ENCODE data around the gene SH3RF3. TPM values are rescaled to one million over a fixed set of nuclear protein-coding genes. Genes with fewer than 3 reads are reported as not detected.

SH3RF3 gene
- polyA plus RNA-seq, 1 donor (not counting 4 experiments of a cell fraction or from before 2014, with no cell fraction given), result 0.08 TPM

DNA sequence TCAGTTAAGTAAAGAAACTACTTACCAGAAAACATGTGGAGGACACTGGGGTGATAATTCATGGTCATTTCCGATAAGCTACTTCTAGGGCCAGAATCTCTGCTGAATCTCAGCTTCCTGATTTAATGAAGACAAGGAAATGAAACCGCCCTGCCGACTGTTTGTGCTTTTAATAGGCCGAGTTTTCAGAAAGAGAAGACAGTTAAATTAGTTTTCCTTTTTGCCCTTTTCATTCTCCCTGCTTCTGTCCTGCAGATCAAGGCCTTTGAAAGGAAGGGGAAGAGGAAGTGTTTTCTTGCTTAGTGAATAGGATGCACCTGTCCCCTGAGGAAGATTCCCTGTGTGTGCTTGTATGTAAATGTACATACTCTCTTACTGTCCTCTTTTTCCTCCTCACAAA is 126.6 kb downstream of the SH3RF3 start:
- no peak for DNase-seq (ENCODE audit: low read depth, low spot score)
- no peaks in the 10 kb centered on the region for H4K20me1 ChIP-seq (ENCODE audit: control insufficient read depth, extremely low read depth, insufficient read depth, low read length)

DNA sequence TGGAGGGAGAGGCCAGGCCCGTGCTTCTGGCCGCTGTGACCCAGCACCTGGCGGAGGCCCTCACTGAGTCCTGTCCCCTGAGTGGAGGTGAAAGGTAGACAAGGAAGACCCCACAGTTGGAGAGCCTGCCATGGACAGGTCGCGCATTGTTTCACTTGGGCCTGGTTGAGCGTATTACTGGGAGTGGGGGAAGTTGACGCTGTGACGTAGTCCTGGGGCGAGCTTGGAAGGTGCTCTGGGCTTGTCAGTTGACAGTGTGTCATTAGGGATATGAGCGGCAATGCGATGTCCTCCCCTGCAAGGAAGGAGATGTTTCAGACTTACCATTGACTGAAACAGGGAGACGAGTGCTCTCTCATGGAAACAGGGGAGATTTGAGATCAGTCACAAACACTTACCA is 127.1 kb downstream of the SH3RF3 start:
- Histone ChIP-seq H3K9me3 (ENCODE audit: control insufficient read depth, low read depth, low read length) (no peaks in the 10 kb centered on the region), H3K27ac (ENCODE audit: control insufficient read depth, insufficient read depth, low read length) (no peak overlapping the region), H3K4me3 (ENCODE audit: control insufficient read depth in 2 of 3, extremely low read depth in 1 of 3, insufficient read depth in 2 of 3, low read depth in 1 of 3, low read length in 3 of 3) (no peak overlapping the region), H2AFZ (ENCODE audit: control insufficient read depth, low read length) (no peak overlapping the region), H3K27me3 (ENCODE audit: control insufficient read depth, extremely low read depth, insufficient read depth, low read length) (peaks cover 13% of the 10 kb centered on the region), H3K9me1 (ENCODE audit: control insufficient read depth, extremely low read depth, insufficient read depth, low read length) (no peaks in the 10 kb centered on the region), H3K4me2 (ENCODE audit: control insufficient read depth, extremely low read depth, insufficient read depth, low read depth, low read length) (no peak overlapping the region), H3K9ac (ENCODE audit: control insufficient read depth, extremely low read depth, insufficient read depth, low read length) (no peak overlapping the region), H4K20me1 (ENCODE audit: control insufficient read depth, extremely low read depth, insufficient read depth, low read length) (no peaks in the 10 kb centered on the region), H3K4me1 (ENCODE audit: control insufficient read depth, extremely low read depth, insufficient read depth, low read length) (no peaks in the 10 kb centered on the region), H3K79me2 (ENCODE audit: control insufficient read depth, insufficient read depth, low read length) (no peaks in the 10 kb centered on the region), H3K36me3 (ENCODE audit: control insufficient read depth in 2 of 2, extremely low read depth in 1 of 2, insufficient read depth in 2 of 2, low read length in 2 of 2) (no peaks in the 10 kb centered on the region)
- FAIRE-seq (no peak), DNase-seq (ENCODE audit: low read depth, low spot score) (no peak)
- no peak for TF ChIP-seq EZH2 (IDR thresholded peaks at IDR 0.05; ENCODE audit: low read length)
- TF ChIP-seq, protein P1, sequence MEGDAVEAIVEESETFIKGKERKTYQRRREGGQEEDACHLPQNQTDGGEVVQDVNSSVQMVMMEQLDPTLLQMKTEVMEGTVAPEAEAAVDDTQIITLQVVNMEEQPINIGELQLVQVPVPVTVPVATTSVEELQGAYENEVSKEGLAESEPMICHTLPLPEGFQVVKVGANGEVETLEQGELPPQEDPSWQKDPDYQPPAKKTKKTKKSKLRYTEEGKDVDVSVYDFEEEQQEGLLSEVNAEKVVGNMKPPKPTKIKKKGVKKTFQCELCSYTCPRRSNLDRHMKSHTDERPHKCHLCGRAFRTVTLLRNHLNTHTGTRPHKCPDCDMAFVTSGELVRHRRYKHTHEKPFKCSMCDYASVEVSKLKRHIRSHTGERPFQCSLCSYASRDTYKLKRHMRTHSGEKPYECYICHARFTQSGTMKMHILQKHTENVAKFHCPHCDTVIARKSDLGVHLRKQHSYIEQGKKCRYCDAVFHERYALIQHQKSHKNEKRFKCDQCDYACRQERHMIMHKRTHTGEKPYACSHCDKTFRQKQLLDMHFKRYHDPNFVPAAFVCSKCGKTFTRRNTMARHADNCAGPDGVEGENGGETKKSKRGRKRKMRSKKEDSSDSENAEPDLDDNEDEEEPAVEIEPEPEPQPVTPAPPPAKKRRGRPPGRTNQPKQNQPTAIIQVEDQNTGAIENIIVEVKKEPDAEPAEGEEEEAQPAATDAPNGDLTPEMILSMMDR (optimal IDR thresholded peaks at IDR 0.05 in 1 of 3, IDR thresholded peaks at IDR 0.05 in 1 of 3, conservative IDR thresholded peaks at IDR 0.05 in 1 of 3; ENCODE audit: extremely low read depth in 1 of 3, insufficient read depth in 2 of 3, low read length in 3 of 3), result no peak
- dilution Hi-C loops (cut with MboI; ENCODE audit: extremely low pct_ligation_motif_present, low sequenced_read_pairs), result no loop called here

More for the DNA sequence above, 126.6 kb downstream of the SH3RF3 start:
- no peak for TF ChIP-seq EZH2 (IDR thresholded peaks at IDR 0.05; ENCODE audit: low read length)
- TF ChIP-seq, protein P1 (optimal IDR thresholded peaks at IDR 0.05 in 1 of 3, IDR thresholded peaks at IDR 0.05 in 1 of 3, conservative IDR thresholded peaks at IDR 0.05 in 1 of 3; ENCODE audit: extremely low read depth in 1 of 3, insufficient read depth in 2 of 3, low read length in 3 of 3), result no peak
- Histone ChIP-seq H3K36me3 (ENCODE audit: control insufficient read depth in 2 of 2, extremely low read depth in 1 of 2, insufficient read depth in 2 of 2, low read length in 2 of 2) (no peaks in the 10 kb centered on the region), H3K27me3 (ENCODE audit: control insufficient read depth, extremely low read depth, insufficient read depth, low read length) (peaks cover 13% of the 10 kb centered on the region), H3K4me1 (ENCODE audit: control insufficient read depth, extremely low read depth, insufficient read depth, low read length) (no peaks in the 10 kb centered on the region), H3K9ac (ENCODE audit: control insufficient read depth, extremely low read depth, insufficient read depth, low read length) (no peak overlapping the region), H3K4me2 (ENCODE audit: control insufficient read depth, extremely low read depth, insufficient read depth, low read depth, low read length) (no peak overlapping the region), H3K9me3 (ENCODE audit: control insufficient read depth, low read depth, low read length) (no peaks in the 10 kb centered on the region), H3K9me1 (ENCODE audit: control insufficient read depth, extremely low read depth, insufficient read depth, low read length) (no peaks in the 10 kb centered on the region), H3K4me3 (ENCODE audit: control insufficient read depth in 2 of 3, extremely low read depth in 1 of 3, insufficient read depth in 2 of 3, low read depth in 1 of 3, low read length in 3 of 3) (no peak overlapping the region), H2AFZ (ENCODE audit: control insufficient read depth, low read length) (no peak overlapping the region), H3K79me2 (ENCODE audit: control insufficient read depth, insufficient read depth, low read length) (no peaks in the 10 kb centered on the region), H3K27ac (ENCODE audit: control insufficient read depth, insufficient read depth, low read length) (no peak overlapping the region)
- dilution Hi-C loops (cut with MboI; ENCODE audit: extremely low pct_ligation_motif_present, low sequenced_read_pairs), result no loop called here
- FAIRE-seq, result no peak

Data from keratinocyte (primary cell).